Liver (tissue), 2 donors: Measurements from ENCODE around the gene WNT11.

Source experiments
- CTCF ChIP-seq: fragments of 150-350 bp; IDR thresholded peaks from 2 replicates; pipeline ENCODE4 v1.5.1; 2017; ENCODE audit warnings: improper control_type of control experiment, low read depth, low read length; ENCODE audit not compliant: missing input control
- FOXA1 ChIP-seq: IDR thresholded peaks from 2 replicates; pipeline ENCODE4 v1.6.1; 2016; ENCODE audit warnings: antibody characterized with exemption
- donor health status: healthy.

- TF ChIP-seq CTCF, result no peak
- no peak for TF ChIP-seq FOXA1
Observed at GRCh38 chr11:76233196-76233921, 27.1 kb upstream of the WNT11 start.
